HCT116 (cell line): Measurements from ENCODE around the gene ABHD2.

Experiments used
- EZH2 ChIP-seq: fragments of 200-600 bp; sonication (generic); IDR thresholded peaks from 2 replicates; pipeline ENCODE4 v1.6.1; 2017; ENCODE audit warnings: antibody characterized with exemption, mixed run types
- POLR2A ChIP-seq: IDR thresholded peaks from 2 replicates; pipeline ENCODE4 v1.7.0; 2011; ENCODE audit warnings: borderline replicate concordance; ENCODE audit not compliant: insufficient read depth, insufficient read length; ENCODE audit errors: extremely low read depth
- TCF7L2 ChIP-seq: IDR thresholded peaks from 2 replicates; pipeline ENCODE4 v1.7.0; 2011; ENCODE audit warnings: borderline replicate concordance, inconsistent platforms; ENCODE audit not compliant: insufficient read depth, insufficient read length; ENCODE audit errors: extremely low read depth
- ZBTB33 ChIP-seq: IDR thresholded peaks from 2 replicates; pipeline ENCODE4 v1.6.1; 2011; ENCODE audit warnings: mild to moderate bottlenecking, low read length, moderate library complexity; ENCODE audit not compliant: insufficient replicate concordance; ENCODE audit errors: extremely low read depth

DNA sequence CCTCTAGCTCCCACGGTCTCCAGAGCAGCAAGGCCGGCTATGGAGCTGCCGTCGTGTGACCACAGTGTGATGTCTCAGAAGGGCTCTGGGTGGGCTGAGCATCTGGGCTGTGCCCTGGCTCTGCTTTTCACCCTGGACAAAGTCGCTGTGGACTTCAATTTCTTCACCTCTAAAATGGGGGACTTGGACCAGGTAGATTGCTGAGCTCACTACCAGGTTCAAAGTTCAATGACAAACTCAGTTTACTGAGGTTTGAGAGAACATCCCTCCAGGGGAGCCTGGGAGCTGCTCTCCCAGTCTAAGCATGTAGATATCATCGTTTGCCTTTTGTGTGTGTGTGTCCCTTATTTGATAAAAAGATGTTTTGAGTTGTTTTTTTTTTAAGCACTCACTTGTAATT lies 108.0 kb downstream of the ABHD2 start:
- TF ChIP-seq TCF7L2 (no peak), POLR2A (no peak), EZH2 (no peak), ZBTB33 (no peak)
